Measurements from ENCODE around the gene CIZ1.

The CIZ1 gene

DNA sequence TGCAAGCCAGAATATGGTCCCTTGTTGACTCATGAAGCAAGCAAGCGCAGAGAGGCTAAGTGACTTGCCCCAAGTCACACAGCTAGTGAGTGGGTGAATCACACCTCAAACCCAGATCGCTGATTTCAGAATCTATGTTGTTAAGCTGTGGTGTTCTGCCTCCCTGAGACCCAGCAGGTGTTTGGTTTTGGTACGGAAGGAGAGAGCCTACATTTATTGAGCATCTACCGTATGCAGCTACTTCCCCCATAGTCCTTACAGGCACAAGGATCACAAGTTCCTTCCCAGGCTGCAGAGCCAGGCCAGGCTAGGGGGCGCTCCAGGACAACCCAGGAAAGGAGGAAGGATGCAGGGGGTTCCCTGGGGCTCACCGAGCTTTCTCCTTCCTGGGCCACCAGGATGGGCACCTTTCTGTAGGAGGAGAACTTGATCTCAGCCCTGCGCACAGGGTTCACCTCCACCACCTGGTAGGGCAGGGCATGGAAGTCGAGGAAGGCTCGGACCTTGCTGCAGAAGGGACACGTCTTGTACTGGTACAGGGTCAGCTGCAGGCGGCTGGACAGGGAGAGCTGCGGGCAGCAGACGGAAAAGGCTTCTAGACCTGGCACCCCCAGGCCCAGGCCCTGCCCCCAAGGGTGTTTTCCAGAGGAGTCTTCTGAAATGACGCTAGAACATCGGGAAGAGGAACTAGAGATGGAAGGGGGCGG lies 66.3 kb downstream of the CIZ1 start:
- Histone ChIP-seq H3K27me3 (ENCODE audit: control insufficient read depth in 5 of 5, insufficient read depth in 4 of 5, low read length in 5 of 5) (no peaks in the 10 kb centered on the region), H3K4me1 (ENCODE audit: control insufficient read depth in 5 of 5, insufficient read depth in 5 of 5, low read length in 5 of 5) (peaks cover 2 to 43% (median 30%) of the 10 kb centered on the region in 5 donors), H3K4me3 (ENCODE audit: low read depth in 1 of 5, low read length in 5 of 5) (peak overlapping the region in 1 of 5 donors; percentile 28), H3K27ac (ENCODE audit: low read depth, low read length) (no peak overlapping the region), H3K36me3 (ENCODE audit: control insufficient read depth in 5 of 5, insufficient read depth in 5 of 5, low read length in 5 of 5) (peaks cover 0 to 48% (median 29%) of the 10 kb centered on the region in 5 donors), H3K9me3 (ENCODE audit: control insufficient read depth in 5 of 5, low read length in 5 of 5) (no peaks in the 10 kb centered on the region), H3K9ac (ENCODE audit: low read length in 5 of 5) (no peak overlapping the region)

DNA sequence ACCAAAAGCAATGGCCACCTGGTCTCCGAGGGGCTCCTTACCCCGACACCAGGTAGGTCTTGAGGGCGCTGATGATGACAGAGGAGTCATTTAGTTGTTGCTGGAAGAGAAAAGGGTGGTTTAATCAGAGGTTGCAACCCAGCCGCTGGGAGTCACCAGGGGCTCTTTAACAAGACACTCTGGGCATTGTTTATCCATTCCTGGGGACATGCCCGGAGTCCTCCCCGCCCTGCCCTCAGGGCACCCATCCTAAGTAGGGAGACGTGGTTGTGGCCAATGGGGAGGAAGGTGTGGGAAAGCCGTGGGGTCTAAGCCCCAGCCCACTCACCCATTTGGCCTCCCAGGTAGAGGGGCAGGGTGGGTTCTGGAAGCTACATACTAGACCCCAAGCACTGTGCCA lies 66.9 kb downstream of the CIZ1 start:
- H3K9me3 ChIP-seq (ENCODE audit: control insufficient read depth in 5 of 5, low read length in 5 of 5), result no peaks in the 10 kb centered on the region
- no peak overlapping the region for H3K4me3 ChIP-seq (ENCODE audit: low read depth in 1 of 5, low read length in 5 of 5)
- peaks cover 0 to 48% (median 30%) of the 10 kb centered on the region in 5 donors for H3K36me3 ChIP-seq (ENCODE audit: control insufficient read depth in 5 of 5, insufficient read depth in 5 of 5, low read length in 5 of 5)
- H3K9ac ChIP-seq (ENCODE audit: low read length in 5 of 5), result no peak overlapping the region
- H3K4me1 ChIP-seq (ENCODE audit: control insufficient read depth in 5 of 5, insufficient read depth in 5 of 5, low read length in 5 of 5), result peaks cover 2 to 43% (median 30%) of the 10 kb centered on the region in 5 donors
- no peaks in the 10 kb centered on the region for H3K27me3 ChIP-seq (ENCODE audit: control insufficient read depth in 5 of 5, insufficient read depth in 4 of 5, low read length in 5 of 5)
- H3K27ac ChIP-seq (ENCODE audit: low read depth, low read length), result no peak overlapping the region

DNA sequence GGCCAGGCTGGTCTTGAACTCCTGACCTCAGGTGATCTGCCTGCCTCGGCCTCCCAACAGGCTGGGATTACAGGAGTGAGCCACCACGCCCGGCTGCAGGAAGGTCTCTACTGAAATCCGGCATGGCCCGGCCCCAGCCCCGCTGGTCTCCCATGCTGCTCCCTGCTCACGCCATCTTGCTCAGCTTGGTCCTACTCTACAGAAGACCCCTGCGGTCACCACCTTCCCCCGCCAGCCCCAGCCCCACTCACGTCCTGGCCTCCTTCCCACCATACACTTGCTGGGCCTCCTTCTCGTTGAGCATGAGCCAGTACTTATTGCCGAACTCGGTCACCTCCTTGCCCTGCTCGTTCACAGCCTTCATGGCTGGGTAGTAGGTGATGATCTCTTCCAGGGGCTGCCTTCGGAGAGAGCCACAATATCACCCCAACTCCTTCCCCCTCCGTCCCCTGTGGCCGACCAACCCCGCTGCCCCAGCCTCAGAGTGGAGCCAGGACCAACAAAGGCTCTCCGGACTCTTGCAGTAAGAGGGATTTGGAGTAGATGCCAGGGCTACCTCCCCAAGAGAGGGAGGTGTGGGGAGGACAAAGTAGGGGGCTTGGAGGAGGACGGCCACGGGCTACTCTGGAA lies 67.8 kb downstream of the CIZ1 start:
- Histone ChIP-seq H3K36me3 (ENCODE audit: control insufficient read depth in 5 of 5, insufficient read depth in 5 of 5, low read length in 5 of 5) (peaks cover 0 to 48% (median 30%) of the 10 kb centered on the region in 5 donors), H3K27me3 (ENCODE audit: control insufficient read depth in 5 of 5, insufficient read depth in 4 of 5, low read length in 5 of 5) (no peaks in the 10 kb centered on the region), H3K4me1 (ENCODE audit: control insufficient read depth in 5 of 5, insufficient read depth in 5 of 5, low read length in 5 of 5) (peaks cover 2 to 35% (median 23%) of the 10 kb centered on the region in 5 donors), H3K9ac (ENCODE audit: low read length in 5 of 5) (no peak overlapping the region), H3K4me3 (ENCODE audit: low read depth in 1 of 5, low read length in 5 of 5) (no peak overlapping the region), H3K9me3 (ENCODE audit: control insufficient read depth in 5 of 5, low read length in 5 of 5) (no peaks in the 10 kb centered on the region), H3K27ac (ENCODE audit: low read depth, low read length) (no peak overlapping the region)

DNA sequence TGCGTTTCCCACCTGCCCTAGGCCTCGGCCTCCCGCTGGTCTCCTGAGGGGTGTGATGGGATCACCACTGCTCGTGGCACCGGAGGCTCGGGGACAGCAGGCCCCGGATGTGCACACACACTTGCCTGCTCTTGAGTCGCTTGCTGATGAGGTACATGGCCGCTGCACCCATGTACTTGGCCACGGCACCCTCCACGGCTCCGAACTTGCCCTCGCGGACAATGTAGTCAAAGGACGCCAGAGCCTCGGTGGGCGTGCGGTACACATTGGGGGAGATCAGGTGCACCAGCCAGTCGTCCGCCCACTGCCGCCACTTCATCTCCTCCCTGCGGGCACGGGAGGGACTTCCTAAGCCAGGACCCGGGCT lies 68.6 kb downstream of the CIZ1 start:
- Histone ChIP-seq H3K4me3 (ENCODE audit: low read depth in 1 of 5, low read length in 5 of 5) (no peak overlapping the region), H3K4me1 (ENCODE audit: control insufficient read depth in 5 of 5, insufficient read depth in 5 of 5, low read length in 5 of 5) (peaks cover 2 to 33% (median 25%) of the 10 kb centered on the region in 5 donors), H3K9ac (ENCODE audit: low read length in 5 of 5) (no peak overlapping the region), H3K27me3 (ENCODE audit: control insufficient read depth in 5 of 5, insufficient read depth in 4 of 5, low read length in 5 of 5) (no peaks in the 10 kb centered on the region), H3K27ac (ENCODE audit: low read depth, low read length) (no peak overlapping the region), H3K9me3 (ENCODE audit: control insufficient read depth in 5 of 5, low read length in 5 of 5) (no peaks in the 10 kb centered on the region), H3K36me3 (ENCODE audit: control insufficient read depth in 5 of 5, insufficient read depth in 5 of 5, low read length in 5 of 5) (peaks cover 0 to 48% (median 30%) of the 10 kb centered on the region in 5 donors)

DNA sequence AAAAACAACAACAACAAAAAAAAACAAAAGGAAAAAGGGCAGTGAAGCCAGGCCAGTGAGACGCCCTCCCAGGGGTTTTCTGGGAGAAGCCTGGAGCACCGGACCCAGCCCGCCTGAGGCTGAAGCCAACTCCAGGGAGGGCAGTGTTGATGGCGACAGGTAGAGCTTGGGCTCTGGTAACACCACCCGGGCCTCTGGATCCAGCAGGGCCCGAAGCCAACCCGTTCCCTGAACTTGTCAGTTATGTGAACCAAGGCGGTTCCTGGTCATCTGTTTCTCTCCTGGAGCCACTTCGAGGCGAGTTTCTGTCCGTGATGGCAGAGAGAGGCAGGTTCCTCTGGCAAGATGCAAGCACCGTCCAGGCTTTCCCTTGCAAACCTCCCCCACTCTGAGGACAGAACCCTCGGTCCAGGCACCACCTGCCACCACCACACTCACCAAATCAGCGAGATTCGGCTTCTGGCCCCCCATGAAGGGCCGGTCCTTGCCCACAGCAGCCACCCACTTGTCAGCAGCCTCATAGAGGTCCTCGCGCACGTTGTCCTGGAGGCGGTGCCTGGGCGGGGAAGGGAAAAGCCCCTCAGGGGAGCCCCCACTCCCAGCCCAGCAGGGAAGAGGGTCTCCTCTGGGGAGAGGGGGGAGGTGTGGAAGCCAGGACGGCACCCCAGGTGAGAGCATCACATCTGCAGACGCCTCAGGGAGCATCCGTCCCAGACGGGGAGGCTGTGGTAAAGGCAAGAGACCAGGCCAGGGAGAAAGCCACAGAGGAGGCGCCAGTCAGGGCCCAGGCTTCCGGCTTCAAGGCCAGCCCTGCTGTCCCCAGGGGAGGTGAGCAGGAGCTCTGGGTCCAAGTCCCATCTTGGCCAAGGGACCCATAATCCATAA lies 69.2 kb downstream of the CIZ1 start:
- H3K4me3 ChIP-seq (ENCODE audit: low read depth in 1 of 5, low read length in 5 of 5), result no peak overlapping the region
- H3K9me3 ChIP-seq (ENCODE audit: control insufficient read depth in 5 of 5, low read length in 5 of 5), result no peaks in the 10 kb centered on the region
- H3K36me3 ChIP-seq (ENCODE audit: control insufficient read depth in 5 of 5, insufficient read depth in 5 of 5, low read length in 5 of 5), result peaks cover 0 to 48% (median 30%) of the 10 kb centered on the region in 5 donors
- H3K9ac ChIP-seq (ENCODE audit: low read length in 5 of 5), result no peak overlapping the region
- peaks cover 2 to 29% (median 25%) of the 10 kb centered on the region in 5 donors for H3K4me1 ChIP-seq (ENCODE audit: control insufficient read depth in 5 of 5, insufficient read depth in 5 of 5, low read length in 5 of 5)
- H3K27ac ChIP-seq (ENCODE audit: low read depth, low read length), result no peak overlapping the region
- H3K27me3 ChIP-seq (ENCODE audit: control insufficient read depth in 5 of 5, insufficient read depth in 4 of 5, low read length in 5 of 5), result no peaks in the 10 kb centered on the region

DNA sequence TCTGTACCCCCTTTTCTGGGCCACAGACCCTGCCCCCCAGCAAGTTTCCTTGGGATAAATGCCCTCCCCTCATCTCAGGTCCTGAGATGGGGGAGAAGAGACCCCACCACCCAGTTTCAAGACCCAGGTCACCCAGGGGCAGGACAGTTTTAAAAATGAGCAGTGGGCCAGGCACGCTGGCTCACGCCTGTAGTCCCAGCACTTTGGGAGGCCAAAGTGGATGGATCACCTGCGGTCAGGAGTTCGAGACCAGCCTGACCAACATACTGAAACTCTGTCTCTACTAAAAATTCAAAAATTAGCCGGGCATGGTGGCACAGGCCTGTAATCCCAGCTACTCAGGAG lies 69.9 kb downstream of the CIZ1 start:
- peaks cover 0 to 48% (median 30%) of the 10 kb centered on the region in 5 donors for H3K36me3 ChIP-seq (ENCODE audit: control insufficient read depth in 5 of 5, insufficient read depth in 5 of 5, low read length in 5 of 5)
- no peak overlapping the region for H3K4me3 ChIP-seq (ENCODE audit: low read depth in 1 of 5, low read length in 5 of 5)
- no peaks in the 10 kb centered on the region for H3K9me3 ChIP-seq (ENCODE audit: control insufficient read depth in 5 of 5, low read length in 5 of 5)

DNA sequence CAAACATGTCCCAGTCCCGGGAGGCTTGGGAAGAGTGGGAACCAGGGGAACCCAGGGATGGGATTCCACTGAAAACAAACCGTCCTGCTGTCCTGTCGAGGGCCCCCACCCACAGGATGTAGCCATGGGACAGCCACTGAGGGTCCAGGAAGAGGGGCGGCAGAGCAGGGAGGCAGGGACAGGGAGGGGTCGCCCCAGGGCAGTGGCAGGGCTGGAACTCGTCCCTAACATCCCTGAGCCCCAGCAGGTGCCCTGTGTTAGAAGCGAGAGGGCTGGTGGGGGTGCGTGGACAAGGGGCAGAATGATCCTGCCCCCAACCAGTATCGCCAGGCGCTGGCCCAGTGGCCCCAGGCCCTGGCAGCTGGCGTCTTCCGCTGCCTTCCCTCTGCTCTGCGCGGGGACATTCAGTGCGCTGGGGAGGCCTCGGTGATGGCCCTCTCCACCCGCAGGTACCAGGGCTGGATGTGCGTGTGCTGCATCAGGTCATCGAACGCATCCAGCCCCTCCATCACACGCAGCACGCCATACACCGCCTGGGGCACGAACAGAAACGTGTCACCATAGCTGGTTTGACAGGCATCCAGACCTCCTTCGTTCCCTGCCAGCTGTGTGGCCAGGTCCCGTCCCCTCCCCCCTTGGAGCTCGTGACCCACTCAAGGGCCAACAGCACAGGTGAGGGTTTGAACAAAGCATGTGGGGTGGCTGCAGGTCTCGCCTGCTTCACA lies 70.5 kb downstream of the CIZ1 start:
- Histone ChIP-seq H3K4me1 (ENCODE audit: control insufficient read depth in 5 of 5, insufficient read depth in 5 of 5, low read length in 5 of 5) (peaks cover 0 to 16% (median 15%) of the 10 kb centered on the region in 5 donors), H3K9ac (ENCODE audit: low read length in 5 of 5) (no peak overlapping the region), H3K27me3 (ENCODE audit: control insufficient read depth in 5 of 5, insufficient read depth in 4 of 5, low read length in 5 of 5) (no peaks in the 10 kb centered on the region), H3K36me3 (ENCODE audit: control insufficient read depth in 5 of 5, insufficient read depth in 5 of 5, low read length in 5 of 5) (peaks cover 0 to 48% (median 30%) of the 10 kb centered on the region in 5 donors), H3K9me3 (ENCODE audit: control insufficient read depth in 5 of 5, low read length in 5 of 5) (no peaks in the 10 kb centered on the region), H3K4me3 (ENCODE audit: low read depth in 1 of 5, low read length in 5 of 5) (no peak overlapping the region), H3K27ac (ENCODE audit: low read depth, low read length) (no peak overlapping the region)

More for the DNA sequence above, 69.9 kb downstream of the CIZ1 start:
- Histone ChIP-seq H3K4me1 (ENCODE audit: control insufficient read depth in 5 of 5, insufficient read depth in 5 of 5, low read length in 5 of 5) (peaks cover 0 to 22% (median 21%) of the 10 kb centered on the region in 5 donors), H3K27ac (ENCODE audit: low read depth, low read length) (no peak overlapping the region), H3K27me3 (ENCODE audit: control insufficient read depth in 5 of 5, insufficient read depth in 4 of 5, low read length in 5 of 5) (no peaks in the 10 kb centered on the region), H3K9ac (ENCODE audit: low read length in 5 of 5) (no peak overlapping the region)

DNA sequence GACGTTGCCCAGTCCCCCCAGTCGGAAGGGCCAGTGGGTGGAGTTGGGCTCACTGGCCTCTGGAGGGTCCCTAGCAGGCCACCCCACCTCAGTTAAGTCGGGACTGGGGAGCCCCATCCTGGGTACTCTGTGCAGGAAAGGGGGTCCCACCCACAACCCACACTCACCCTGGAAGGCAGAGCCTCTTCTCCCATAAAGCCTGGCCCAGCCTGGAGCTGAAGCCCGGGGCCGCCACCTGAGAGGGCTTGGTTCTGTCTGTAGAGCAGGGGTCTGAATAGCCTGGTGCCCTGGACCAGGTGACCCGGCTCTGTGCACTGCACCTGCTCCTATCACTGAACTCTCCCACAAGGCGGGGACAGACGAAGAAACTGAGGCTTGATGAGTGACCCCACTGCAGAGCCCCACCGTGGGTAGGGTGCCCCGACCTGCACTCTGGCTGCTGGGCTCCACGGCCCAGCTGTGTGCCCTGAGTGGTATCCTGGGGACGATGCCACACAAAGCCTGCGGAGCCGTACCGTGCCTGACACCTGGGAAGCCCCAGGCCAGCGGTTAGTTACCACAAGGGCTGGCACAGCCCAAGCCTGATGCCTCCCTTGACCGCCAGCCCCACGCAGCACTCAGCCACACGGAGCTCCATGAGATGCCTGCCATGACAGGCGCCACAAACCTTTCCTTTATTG lies 71.2 kb downstream of the CIZ1 start:
- H3K9me3 ChIP-seq (ENCODE audit: control insufficient read depth in 5 of 5, low read length in 5 of 5), result no peaks in the 10 kb centered on the region
- H3K9ac ChIP-seq (ENCODE audit: low read length in 5 of 5), result no peak overlapping the region
- H3K27me3 ChIP-seq (ENCODE audit: control insufficient read depth in 5 of 5, insufficient read depth in 4 of 5, low read length in 5 of 5), result no peaks in the 10 kb centered on the region
- H3K36me3 ChIP-seq (ENCODE audit: control insufficient read depth in 5 of 5, insufficient read depth in 5 of 5, low read length in 5 of 5), result peaks cover 0 to 47% (median 30%) of the 10 kb centered on the region in 5 donors
- H3K4me1 ChIP-seq (ENCODE audit: control insufficient read depth in 5 of 5, insufficient read depth in 5 of 5, low read length in 5 of 5), result peaks cover 0 to 9% (median 8%) of the 10 kb centered on the region in 5 donors
- H3K4me3 ChIP-seq (ENCODE audit: low read depth in 1 of 5, low read length in 5 of 5), result no peak overlapping the region
- no peak overlapping the region for H3K27ac ChIP-seq (ENCODE audit: low read depth, low read length)

DNA sequence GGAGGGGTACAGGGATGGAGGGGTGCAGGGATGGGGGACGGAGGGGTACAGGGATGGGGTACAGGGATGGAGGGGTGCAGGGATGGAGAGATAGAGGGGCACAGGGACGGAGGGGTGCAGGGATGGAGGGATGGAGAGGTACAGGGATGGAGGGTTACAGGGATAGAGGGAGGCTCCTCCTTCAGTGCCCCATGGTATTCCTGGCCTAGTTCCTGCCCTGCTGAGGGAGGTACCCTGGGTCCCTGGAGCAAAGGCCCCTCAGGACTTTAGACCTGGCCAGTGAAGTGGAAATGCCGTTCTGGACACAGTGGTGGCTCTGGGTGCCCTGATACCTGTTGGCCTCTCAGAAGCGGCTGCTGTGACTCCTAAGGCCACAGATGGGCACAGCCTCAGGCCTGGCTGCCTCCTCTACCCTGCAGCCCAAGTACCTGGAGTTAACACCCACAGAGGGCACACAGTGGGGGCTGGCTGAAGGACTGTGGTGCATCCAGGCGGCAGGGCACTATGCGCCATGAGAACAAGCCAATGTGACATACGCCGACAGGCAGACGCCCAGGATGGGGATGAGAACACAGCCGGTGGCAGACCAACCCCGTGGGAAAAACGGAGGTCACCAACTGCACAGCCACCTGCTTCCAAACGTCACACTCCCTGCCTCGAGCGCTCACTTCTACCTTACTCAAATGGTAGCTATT lies 72.3 kb downstream of the CIZ1 start:
- peaks cover 0 to 43% (median 31%) of the 10 kb centered on the region in 5 donors for H3K36me3 ChIP-seq (ENCODE audit: control insufficient read depth in 5 of 5, insufficient read depth in 5 of 5, low read length in 5 of 5)
- no peaks in the 10 kb centered on the region for H3K27me3 ChIP-seq (ENCODE audit: control insufficient read depth in 5 of 5, insufficient read depth in 4 of 5, low read length in 5 of 5)
- no peak overlapping the region for H3K9ac ChIP-seq (ENCODE audit: low read length in 5 of 5)
- H3K4me3 ChIP-seq (ENCODE audit: low read depth in 1 of 5, low read length in 5 of 5), result no peak overlapping the region
- H3K9me3 ChIP-seq (ENCODE audit: control insufficient read depth in 5 of 5, low read length in 5 of 5), result no peaks in the 10 kb centered on the region
- peaks cover 0 to 7% (median 3%) of the 10 kb centered on the region in 5 donors for H3K4me1 ChIP-seq (ENCODE audit: control insufficient read depth in 5 of 5, insufficient read depth in 5 of 5, low read length in 5 of 5)
- H3K27ac ChIP-seq (ENCODE audit: low read depth, low read length), result no peak overlapping the region

All from subcutaneous abdominal adipose tissue (tissue), 5 donors.